ENCODE measurements around the gene ZNF764. TPM values are rescaled to one million over a fixed set of nuclear protein-coding genes. Genes with fewer than 3 reads are reported as not detected.
"Not testable (repeated sequence)": the region's sequence is repeated elsewhere in the genome, so short reads cannot be mapped to it uniquely, and the experiment has no call there.

Gene ZNF764
- total and polyA plus RNA-seq, 4 donors: 1.9 to 8.5 (median 5.5) TPM

DNA sequence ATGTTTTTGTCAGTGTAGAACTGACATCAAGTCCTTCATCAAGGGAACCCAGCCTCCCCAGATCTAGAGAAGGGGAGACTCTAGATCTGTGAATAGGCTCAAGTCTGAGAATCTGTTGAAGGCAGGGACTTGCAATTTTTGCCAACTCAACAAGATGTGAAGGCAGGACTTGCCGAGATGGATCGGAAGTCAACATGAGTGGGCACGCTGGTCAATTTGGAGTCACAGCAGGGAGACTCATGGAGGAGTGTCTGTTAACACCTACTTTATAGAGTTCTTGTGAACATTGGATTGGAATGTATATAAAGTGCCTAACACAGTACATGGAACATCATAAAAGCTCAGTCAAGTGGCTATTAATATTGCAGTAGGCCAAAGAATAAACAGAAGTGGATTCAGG, 42.0 kb upstream of the ZNF764 start:
- H3K4me1 ChIP-seq (ENCODE audit: control insufficient read depth in 1 of 2, insufficient read depth in 2 of 2, low read length in 2 of 2): no peaks in the 10 kb centered on the region
- WGBS, 2 donors: 89 to 96% methylated on average over 3 of the region's 3 CpGs
- ATAC-seq (ENCODE audit: low FRiP score) (no peak), DNase-seq (no peak)
- intact Hi-C loops (cut with DNase I): no loop called here
- no peaks in the 10 kb centered on the region for H3K9me3 ChIP-seq (ENCODE audit: control insufficient read depth, low read length)
- H3K27ac ChIP-seq (ENCODE audit: low read depth in 1 of 2, low read length in 2 of 2): no peak overlapping the region
- H3K36me3 ChIP-seq (ENCODE audit: control insufficient read depth in 1 of 2, insufficient read depth in 2 of 2, low read length in 1 of 2): peaks cover 5% of the 10 kb centered on the region in 2 donors
- H3K27me3 ChIP-seq (ENCODE audit: control insufficient read depth in 1 of 2, insufficient read depth in 2 of 2, low read length in 1 of 2): no peaks in the 10 kb centered on the region
- H3K4me3 ChIP-seq (ENCODE audit: low read length in 2 of 2): no peak overlapping the region

DNA sequence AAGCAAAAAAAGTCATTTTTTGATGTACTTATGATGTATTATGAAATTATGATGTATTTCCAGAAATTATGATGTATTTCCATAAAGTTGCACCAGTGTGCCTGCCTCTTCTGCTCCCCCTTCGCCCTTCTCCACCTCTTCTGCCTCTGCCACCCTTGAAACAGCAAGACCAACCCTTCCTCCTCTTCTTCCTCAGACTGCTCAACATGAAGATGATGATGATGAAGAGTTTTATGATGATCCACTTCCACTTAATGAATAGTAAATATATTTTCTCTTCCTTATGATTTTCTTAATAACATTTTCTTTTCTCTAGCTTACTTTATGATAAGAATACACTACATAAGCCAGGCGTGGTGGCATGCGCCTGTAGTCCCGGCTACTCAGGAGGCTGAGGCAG, 34.7 kb upstream of the ZNF764 start:
- Histone ChIP-seq H3K27me3 (ENCODE audit: control insufficient read depth in 1 of 2, insufficient read depth in 2 of 2, low read length in 1 of 2) (no peaks in the 10 kb centered on the region), H3K27ac (ENCODE audit: low read depth in 1 of 2, low read length in 2 of 2) (no peak overlapping the region), H3K9me3 (ENCODE audit: control insufficient read depth, low read length) (no peaks in the 10 kb centered on the region), H3K36me3 (ENCODE audit: control insufficient read depth in 1 of 2, insufficient read depth in 2 of 2, low read length in 1 of 2) (no peaks in the 10 kb centered on the region), H3K4me1 (ENCODE audit: control insufficient read depth in 1 of 2, insufficient read depth in 2 of 2, low read length in 2 of 2) (no peaks in the 10 kb centered on the region), H3K4me3 (ENCODE audit: low read length in 2 of 2) (no peak overlapping the region)
- DNase-seq: no peak
- no peak for ATAC-seq (ENCODE audit: low FRiP score)
- 88 to 93% methylated on average over 4 of the region's 4 CpGs for WGBS, 2 donors
- intact Hi-C loops (cut with DNase I): no loop called here

DNA sequence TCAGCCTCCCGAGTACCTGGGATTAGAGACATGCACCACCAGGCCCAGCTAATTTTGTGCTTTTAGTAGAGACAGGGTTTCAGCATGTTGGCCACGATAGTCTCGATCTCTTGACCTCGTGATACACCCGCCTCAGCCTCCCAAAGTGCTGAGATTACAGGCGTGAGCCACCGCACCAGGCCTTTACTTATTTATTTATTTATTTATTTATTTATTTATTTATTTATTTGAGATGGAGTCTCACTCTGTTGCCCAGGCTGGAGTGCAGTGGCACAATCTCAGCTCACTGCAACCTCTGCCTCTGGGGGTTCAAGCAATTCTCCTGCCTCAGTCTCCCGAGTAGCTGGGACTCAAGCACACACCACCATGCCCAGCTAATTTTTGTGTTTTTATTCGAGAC, 32.7 kb upstream of the ZNF764 start:
- ATAC-seq (ENCODE audit: low FRiP score): not testable (repeated sequence)

DNA sequence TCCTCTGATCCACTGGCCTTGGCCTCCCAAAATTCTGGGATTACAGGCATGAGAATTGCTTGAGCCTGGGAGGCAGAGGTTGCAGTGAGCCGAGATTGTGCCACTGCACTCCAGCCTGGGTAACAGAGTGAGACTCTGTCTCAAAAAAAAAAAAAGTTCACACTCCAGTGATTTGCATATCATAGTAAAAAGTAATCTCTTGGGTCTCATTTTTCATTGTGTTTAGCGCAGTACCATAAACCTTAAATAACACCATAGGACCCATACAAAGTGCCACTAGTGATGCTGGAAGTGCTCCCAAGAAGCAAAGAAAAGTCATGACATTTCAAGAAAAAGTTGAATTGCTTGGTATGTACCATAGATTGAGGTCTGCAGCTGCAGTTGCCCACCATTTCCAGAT, 31.4 kb upstream of the ZNF764 start:
- H3K27ac ChIP-seq (ENCODE audit: low read depth in 1 of 2, low read length in 2 of 2); H3K36me3 ChIP-seq (ENCODE audit: control insufficient read depth in 1 of 2, insufficient read depth in 2 of 2, low read length in 1 of 2); H3K4me3 ChIP-seq (ENCODE audit: low read length in 2 of 2); H3K4me1 ChIP-seq (ENCODE audit: control insufficient read depth in 1 of 2, insufficient read depth in 2 of 2, low read length in 2 of 2); DNase-seq; H3K27me3 ChIP-seq (ENCODE audit: control insufficient read depth in 1 of 2, insufficient read depth in 2 of 2, low read length in 1 of 2); ATAC-seq (ENCODE audit: low FRiP score); H3K9me3 ChIP-seq (ENCODE audit: control insufficient read depth, low read length): not testable (repeated sequence)
- intact Hi-C loops (cut with DNase I): loop anchor here (5.0 to 10.0 kb wide), 2 partner anchors 43 to 55 kb away; partner anchors contain the start of gene ZNF747 (in 1 of the 2)
- WGBS, 2 donors: 87 to 88% methylated on average over 2 of the region's 2 CpGs

More for the DNA sequence above, 32.7 kb upstream of the ZNF764 start:
- intact Hi-C loops (cut with DNase I); H3K9me3 ChIP-seq (ENCODE audit: control insufficient read depth, low read length); H3K27me3 ChIP-seq (ENCODE audit: control insufficient read depth in 1 of 2, insufficient read depth in 2 of 2, low read length in 1 of 2); DNase-seq; H3K27ac ChIP-seq (ENCODE audit: low read depth in 1 of 2, low read length in 2 of 2); H3K36me3 ChIP-seq (ENCODE audit: control insufficient read depth in 1 of 2, insufficient read depth in 2 of 2, low read length in 1 of 2); H3K4me3 ChIP-seq (ENCODE audit: low read length in 2 of 2); H3K4me1 ChIP-seq (ENCODE audit: control insufficient read depth in 1 of 2, insufficient read depth in 2 of 2, low read length in 2 of 2): not testable (repeated sequence)
- 95 to 97% methylated on average over 9 of the region's 9 CpGs for WGBS, 2 donors

DNA sequence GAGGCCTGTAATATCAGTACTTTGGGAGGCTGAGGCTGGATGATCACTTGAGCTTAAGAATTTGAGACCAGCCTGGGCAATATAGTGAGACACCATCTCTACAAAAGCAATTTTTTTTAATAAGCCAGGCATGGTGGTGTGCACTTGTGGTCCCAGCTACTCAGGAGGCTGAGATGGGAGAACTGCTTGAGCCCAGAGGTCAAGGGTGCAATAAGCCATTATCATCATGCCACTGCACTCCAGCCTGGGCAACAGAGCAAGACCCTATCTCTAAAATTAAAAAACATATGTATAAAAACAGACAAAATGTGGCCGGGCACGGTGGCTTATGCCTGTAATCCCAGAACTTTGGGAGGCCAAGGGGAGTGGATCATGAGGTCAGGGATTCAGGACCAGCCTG, 30.5 kb upstream of the ZNF764 start:
- H3K27me3 ChIP-seq (ENCODE audit: control insufficient read depth in 1 of 2, insufficient read depth in 2 of 2, low read length in 1 of 2): no peaks in the 10 kb centered on the region
- peaks cover 0 to 3% of the 10 kb centered on the region in 2 donors for H3K4me1 ChIP-seq (ENCODE audit: control insufficient read depth in 1 of 2, insufficient read depth in 2 of 2, low read length in 2 of 2)
- H3K9me3 ChIP-seq (ENCODE audit: control insufficient read depth, low read length): no peaks in the 10 kb centered on the region
- WGBS, 2 donors: 92 to 94% methylated on average over 2 of the region's 2 CpGs
- ATAC-seq (ENCODE audit: low FRiP score) (no peak), DNase-seq (no peak)
- intact Hi-C loops (cut with DNase I): loop anchor here (5.0 to 10.0 kb wide), 2 partner anchors 44 to 54 kb away; partner anchors contain the start of gene ZNF747 (in 1 of the 2)
- H3K4me3 ChIP-seq (ENCODE audit: low read length in 2 of 2): no peak overlapping the region
- H3K27ac ChIP-seq (ENCODE audit: low read depth in 1 of 2, low read length in 2 of 2): no peak overlapping the region
- H3K36me3 ChIP-seq (ENCODE audit: control insufficient read depth in 1 of 2, insufficient read depth in 2 of 2, low read length in 1 of 2): no peaks in the 10 kb centered on the region

DNA sequence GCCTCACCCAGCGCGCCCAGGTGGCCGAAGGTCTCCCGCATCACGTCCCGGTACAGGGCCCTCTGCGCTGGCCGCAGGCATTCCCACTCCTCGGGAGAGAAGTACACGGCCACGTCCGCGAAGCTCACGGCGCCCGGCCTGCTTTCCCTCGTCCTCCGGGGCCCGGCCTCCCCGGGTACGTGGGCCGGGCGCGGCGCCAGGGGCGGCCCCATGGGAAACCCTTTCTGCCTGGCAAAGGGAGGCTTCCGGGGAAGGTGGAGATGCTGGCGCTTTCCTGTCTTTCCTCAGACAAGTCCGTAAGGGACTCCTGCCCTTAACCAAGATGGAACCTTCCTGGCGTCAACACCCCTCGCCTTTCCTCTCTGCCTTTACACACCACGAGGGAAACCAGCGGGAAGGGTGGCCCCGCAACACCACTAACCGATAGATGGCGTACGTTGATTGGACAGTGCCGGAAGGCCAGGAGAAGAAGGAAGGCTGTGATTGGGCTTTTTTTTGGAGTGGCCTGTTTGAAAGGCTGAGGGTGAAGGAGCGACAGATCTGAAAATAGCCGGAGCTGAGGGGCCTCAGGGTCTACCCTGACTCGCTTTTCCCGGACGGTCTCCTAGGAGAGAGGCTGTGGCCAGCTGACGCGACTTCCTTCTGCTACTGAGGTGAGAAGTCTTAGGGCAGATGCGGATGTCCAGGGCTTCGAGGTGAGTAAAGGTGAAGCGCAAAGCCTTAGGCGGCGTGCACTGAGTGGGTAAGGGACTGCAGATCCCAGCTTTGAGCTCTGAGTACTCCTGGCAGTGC, 27.4 kb upstream of the ZNF764 start, which contains the start of gene ZNF785:
Gene ZNF785, minus strand, starts transcription at position 298 of the 792 bp plus-strand sequence. Its CDS starts 86 bp downstream, at position 212.
- intact Hi-C loops (cut with DNase I): loop anchor here (5.0 to 10.0 kb wide), 2 partner anchors 47 to 51 kb away; partner anchors contain the start of gene ZNF747 (in 1 of the 2)
- DNase-seq: peak; percentile 96 to 98
- peaks cover 0 to 3% of the 10 kb centered on the region in 2 donors for H3K4me1 ChIP-seq (ENCODE audit: control insufficient read depth in 1 of 2, insufficient read depth in 2 of 2, low read length in 2 of 2)

DNA sequence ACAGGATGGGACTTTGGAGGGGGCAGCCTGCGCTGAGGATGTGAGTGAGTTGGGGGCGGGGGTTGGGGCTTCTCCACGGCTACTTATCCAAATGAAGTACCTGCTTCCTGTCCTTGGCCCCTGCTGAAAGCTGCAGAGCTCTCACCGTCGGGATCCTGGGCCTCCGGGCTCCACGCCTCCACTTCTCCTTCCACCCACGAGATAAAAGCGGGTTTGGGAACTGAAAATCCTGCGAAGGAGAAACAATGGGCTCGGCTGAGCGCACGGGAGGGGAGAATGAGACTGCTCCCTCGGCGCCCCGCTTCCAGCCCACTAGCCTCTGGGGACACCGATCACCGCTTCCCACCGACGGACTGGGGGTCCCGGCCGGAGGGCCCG, 26.8 kb upstream of the ZNF764 start:
- Histone ChIP-seq H3K27ac (ENCODE audit: low read depth in 1 of 2, low read length in 2 of 2) (peak overlapping the region in 1 of 2 donors; percentile 60), H3K4me1 (ENCODE audit: control insufficient read depth in 1 of 2, insufficient read depth in 2 of 2, low read length in 2 of 2) (peaks cover 0 to 3% of the 10 kb centered on the region in 2 donors), H3K4me3 (ENCODE audit: low read length in 2 of 2) (peak overlapping the region; percentile 19 to 57), H3K27me3 (ENCODE audit: control insufficient read depth in 1 of 2, insufficient read depth in 2 of 2, low read length in 1 of 2) (no peaks in the 10 kb centered on the region), H3K36me3 (ENCODE audit: control insufficient read depth in 1 of 2, insufficient read depth in 2 of 2, low read length in 1 of 2) (peaks cover 0 to 5% of the 10 kb centered on the region in 2 donors), H3K9me3 (ENCODE audit: control insufficient read depth, low read length) (no peaks in the 10 kb centered on the region)
- WGBS, 2 donors: 0 to 1% methylated on average over 23 of the region's 23 CpGs
- intact Hi-C loops (cut with DNase I): loop anchor here (5.0 to 10.0 kb wide), 2 partner anchors 47 to 50 kb away; partner anchors contain the start of gene ZNF747 (in 1 of the 2)
- ATAC-seq (ENCODE audit: low FRiP score): no peak
- peak in 1 of 2 donors; percentile 56 for DNase-seq

More for the DNA sequence above, 27.4 kb upstream of the ZNF764 start, which contains the start of gene ZNF785:
- WGBS, 2 donors: 0 to 1% methylated on average over 50 of the region's 50 CpGs
- ATAC-seq (ENCODE audit: low FRiP score): peak; percentile 99
- H3K27me3 ChIP-seq (ENCODE audit: control insufficient read depth in 1 of 2, insufficient read depth in 2 of 2, low read length in 1 of 2): no peaks in the 10 kb centered on the region
- H3K4me3 ChIP-seq (ENCODE audit: low read length in 2 of 2): peak within 1 kb of the TSS; percentile 49 to 57
- no peaks in the 10 kb centered on the region for H3K9me3 ChIP-seq (ENCODE audit: control insufficient read depth, low read length)
- peak within 1 kb of the TSS in 1 of 2 donors; percentile 83 for H3K27ac ChIP-seq (ENCODE audit: low read depth in 1 of 2, low read length in 2 of 2)
- peaks cover 0 to 5% of the 10 kb centered on the region in 2 donors for H3K36me3 ChIP-seq (ENCODE audit: control insufficient read depth in 1 of 2, insufficient read depth in 2 of 2, low read length in 1 of 2)

DNA sequence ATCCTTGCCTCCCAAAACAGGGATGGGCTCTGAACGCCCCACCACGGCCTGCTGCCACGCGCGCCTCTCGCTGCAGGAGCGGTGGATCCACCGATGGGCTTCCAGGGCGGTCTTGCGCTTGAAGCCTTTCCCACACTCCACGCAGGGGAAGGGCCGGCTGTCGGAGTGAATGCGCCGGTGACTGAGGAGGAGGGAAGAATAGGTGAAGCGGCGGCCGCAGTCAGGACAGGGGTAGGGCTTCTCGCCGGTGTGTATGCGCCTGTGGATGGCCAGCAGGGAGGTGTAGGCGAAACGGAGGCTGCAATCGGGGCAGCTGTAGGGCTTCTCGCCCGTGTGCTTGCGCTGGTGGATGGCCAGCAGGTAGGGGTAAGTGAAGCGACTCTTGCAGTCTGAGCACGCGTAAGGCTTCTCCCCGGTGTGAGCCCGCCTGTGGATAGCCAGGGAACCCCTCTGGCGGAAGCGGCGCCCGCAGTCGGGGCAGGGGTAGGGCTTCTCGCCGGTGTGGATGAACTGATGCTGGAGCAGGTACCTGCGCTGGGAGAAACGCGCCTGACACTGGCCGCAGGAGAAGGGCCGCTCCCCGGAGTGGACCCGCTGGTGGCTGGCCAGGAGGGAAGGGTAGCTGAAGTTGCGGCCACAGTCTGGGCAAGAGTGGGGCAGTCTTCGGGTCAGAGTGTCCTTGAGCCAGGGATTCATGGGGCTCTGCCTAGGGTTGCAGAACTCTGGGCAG, 24.6 kb upstream of the ZNF764 start:
- ATAC-seq (ENCODE audit: low FRiP score) (no peak), DNase-seq (no peak)
- no peaks in the 10 kb centered on the region for H3K27me3 ChIP-seq (ENCODE audit: control insufficient read depth in 1 of 2, insufficient read depth in 2 of 2, low read length in 1 of 2)
- H3K4me1 ChIP-seq (ENCODE audit: control insufficient read depth in 1 of 2, insufficient read depth in 2 of 2, low read length in 2 of 2): peaks cover 0 to 3% of the 10 kb centered on the region in 2 donors
- intact Hi-C loops (cut with DNase I): loop anchor here in 1 of 2 donors (10.0 kb wide), 1 partner anchor 48 kb away; the partner anchor contains the start of gene ZNF747
- H3K4me3 ChIP-seq (ENCODE audit: low read length in 2 of 2): no peak overlapping the region
- no peak overlapping the region for H3K27ac ChIP-seq (ENCODE audit: low read depth in 1 of 2, low read length in 2 of 2)
- 96% methylated on average over 44 to 48 of the region's 48 CpGs for WGBS, 2 donors
- peaks cover 0 to 5% of the 10 kb centered on the region in 2 donors for H3K36me3 ChIP-seq (ENCODE audit: control insufficient read depth in 1 of 2, insufficient read depth in 2 of 2, low read length in 1 of 2)
- no peaks in the 10 kb centered on the region for H3K9me3 ChIP-seq (ENCODE audit: control insufficient read depth, low read length)
